ENCODE results near the gene ZBTB6.

The ZBTB6 gene, protein sequence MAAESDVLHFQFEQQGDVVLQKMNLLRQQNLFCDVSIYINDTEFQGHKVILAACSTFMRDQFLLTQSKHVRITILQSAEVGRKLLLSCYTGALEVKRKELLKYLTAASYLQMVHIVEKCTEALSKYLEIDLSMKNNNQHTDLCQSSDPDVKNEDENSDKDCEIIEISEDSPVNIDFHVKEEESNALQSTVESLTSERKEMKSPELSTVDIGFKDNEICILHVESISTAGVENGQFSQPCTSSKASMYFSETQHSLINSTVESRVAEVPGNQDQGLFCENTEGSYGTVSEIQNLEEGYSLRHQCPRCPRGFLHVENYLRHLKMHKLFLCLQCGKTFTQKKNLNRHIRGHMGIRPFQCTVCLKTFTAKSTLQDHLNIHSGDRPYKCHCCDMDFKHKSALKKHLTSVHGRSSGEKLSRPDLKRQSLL

DNA sequence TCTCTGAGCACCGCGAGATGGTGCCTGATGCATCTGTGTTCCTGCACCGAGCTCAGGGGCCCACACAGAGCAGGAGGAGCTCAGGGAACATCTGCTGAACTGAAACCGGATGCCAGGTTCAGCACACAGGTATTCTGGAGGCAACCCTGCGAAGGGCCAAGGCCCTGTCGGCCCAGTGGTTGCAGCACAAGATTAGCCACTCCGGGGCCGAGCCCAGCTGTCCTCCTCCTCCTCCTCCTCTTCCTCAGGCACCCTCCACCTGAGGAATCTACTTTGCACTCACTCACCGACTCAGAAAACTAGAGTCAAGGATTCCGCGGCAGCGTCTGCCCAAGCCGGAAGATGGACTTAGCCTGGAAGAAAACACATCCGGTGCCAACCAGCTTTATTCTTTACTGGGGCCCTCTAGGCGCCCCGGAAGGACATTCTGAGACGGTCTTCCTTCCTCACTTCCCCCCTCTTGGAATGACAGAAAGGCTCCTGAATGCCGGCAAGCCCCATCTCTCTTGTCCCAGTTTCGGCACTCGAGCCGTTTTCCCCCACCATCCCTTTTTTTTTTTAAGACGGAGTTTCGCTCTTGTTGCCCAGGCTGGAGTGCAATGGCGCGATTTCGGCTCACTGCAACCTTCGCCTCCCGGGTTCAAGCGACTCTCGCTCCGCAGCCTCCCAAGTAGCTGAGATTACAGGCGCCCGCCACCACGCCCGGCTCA lies at the start of gene ZBTB6:
Gene ZBTB6 (minus strand): TSS at position 360 of the 710 bp plus-strand sequence. CDS start 1,251 bp downstream, outside the sequence.
- DNase-seq: peak; percentile 92

DNA sequence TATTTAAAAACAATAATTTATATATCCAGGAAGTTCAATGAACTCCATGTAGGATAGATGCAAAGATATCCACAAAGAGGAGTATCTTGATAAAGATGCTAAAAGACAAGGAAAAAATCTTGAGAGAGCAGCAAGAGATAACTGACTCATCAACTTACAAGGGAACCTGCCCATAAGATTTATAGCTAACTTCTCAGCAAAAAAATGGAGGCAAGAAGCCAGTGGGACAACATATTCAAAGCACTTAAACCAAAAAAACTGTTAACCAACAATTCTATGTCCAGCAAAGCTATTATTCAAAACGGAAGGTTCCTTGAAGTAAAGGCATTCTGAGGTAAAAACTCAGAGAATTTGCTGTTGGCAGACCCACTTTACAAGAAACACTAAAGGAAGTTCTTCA lies 48.0 kb upstream of the ZBTB6 start:
- no peak for DNase-seq

DNA sequence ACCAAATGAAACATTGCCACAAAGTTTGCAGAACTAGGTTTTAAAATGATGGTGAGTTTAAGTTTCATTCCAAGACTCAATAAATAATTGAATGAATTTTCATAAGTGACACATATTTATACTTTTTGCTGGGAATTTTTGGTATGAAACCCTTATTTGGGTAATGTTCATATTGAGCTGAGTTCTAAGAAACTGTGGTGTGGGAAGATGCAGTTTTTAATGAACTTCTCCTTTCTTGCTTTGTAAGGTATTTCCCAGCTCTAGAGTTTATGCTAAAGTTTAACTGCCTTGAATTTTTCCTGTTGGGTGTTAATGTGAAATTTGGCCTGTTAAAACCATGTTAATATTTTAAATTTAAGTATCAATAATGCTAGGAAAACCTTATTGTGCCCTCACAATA lies 42.8 kb upstream of the ZBTB6 start:
- no peak for DNase-seq

DNA sequence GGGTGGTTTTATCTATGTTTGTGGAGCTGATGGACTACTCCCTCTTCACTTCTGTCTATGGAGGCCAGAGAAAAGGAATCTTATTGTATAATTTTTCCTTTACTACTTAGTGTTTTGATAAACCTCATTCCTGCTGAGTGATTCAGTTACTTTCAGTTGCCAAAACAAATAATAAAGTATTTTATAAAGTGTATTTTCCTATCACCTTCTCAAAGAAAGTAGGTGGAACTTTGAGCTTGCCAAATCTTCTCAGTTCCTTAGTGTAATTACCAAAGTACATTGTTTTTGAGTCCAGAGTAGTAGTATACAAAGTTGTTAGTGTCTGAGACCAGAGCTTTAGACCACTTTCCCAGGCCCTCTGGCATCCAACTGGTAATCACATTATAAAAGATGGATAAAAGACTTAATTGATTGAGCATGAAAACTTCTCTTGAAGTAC lies 41.1 kb upstream of the ZBTB6 start:
- no peak for DNase-seq

DNA sequence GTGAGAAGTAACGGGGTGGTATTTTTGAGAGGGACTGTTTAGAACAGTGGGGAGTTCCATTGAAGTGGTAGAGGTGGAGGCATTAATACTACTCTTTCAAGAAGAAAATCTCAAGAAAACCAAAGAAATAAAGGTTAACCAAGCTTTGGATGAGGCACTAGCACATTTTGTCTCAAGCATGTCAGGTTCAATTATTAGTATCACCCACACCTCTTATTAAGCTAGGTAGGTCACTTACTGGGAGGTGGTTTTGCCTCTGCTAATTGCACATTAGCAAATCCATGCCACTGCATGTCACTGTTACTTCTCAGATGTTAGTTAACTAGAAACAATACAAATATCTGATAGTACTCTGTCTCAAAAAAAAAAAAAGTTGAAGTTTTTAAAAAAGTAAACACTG lies 37.9 kb upstream of the ZBTB6 start:
- DNase-seq: no peak

DNA sequence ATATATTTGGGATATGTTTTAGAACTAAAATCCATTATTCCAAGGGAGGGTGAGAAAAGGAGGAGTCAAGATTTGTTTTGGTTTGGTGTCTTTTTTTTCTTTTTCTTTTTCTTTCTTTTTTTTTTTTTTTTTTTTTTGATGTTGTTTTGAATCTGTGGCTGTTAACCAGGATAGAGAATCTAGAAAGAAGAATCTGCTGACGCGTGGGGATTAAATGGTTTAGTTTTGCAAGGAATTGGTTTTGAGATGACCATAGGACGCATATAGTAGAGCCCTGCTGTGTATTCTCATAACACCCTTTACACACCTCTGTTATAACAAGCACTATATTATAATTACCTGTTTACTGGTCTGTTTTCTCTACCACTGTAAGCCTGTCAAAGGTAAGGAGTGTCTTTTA lies 37.1 kb upstream of the ZBTB6 start:
- no peak for DNase-seq

DNA sequence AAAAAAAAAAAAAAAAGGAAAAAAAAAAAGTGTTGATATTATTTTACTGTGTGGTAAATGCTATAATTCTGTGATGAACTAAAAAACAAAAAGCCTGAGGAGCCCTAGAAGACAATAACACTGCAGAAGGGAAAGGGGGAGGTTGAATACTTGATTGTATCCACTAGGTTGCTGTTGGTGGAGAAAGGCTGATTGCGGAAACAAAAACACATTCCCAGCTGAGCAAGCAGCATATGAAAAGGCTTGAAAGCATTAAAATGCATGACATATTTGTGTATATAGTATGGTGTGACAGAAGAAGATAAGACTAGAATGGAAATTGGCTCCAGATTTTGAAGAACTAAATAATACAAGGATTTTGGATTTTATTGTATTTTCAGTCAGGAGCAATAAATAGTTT lies 36.6 kb upstream of the ZBTB6 start:
- DNase-seq: no peak

DNA sequence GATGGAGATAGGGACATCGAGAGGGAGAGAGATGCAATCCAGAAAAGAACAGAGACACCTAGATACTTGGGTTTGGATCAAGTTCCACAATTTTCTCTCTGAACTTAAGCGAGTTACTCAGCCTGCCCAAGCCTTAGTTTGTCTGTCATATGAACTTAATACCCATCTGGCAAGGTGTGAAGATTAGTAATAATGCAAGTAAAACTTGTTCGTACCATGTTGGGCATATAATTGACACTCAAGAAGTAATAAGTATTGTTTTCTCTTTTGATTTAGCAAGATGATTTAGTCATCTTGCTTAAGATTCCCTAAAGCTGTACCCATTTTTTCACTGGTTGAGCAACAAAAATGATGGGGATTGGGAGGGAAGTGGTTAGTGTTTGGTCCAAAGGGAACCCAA lies 35.2 kb upstream of the ZBTB6 start:
- DNase-seq: no peak

DNA sequence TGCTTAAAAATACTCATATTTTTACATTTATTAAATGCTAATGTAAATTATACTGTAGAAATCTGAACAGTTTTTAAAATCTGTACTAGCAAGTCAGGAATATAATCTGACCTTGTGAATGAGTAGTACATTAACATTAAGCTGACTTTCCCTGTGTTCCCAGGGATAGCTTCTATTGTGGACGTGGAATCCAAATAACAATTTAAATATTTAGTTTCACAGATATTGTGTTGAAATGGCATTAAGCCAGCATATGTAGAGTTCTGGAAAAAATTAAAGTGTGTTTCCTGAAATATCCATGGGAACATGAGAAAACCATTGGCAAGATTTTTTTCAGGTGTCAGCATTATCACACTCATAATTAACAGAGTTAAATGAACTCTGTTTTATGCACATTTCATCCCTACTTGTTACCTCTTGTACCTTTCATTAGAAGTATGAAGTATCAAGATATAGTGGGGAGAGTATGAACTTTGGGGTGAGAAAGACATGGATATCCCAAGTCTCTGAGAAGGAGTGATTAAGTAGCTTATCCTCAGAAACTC lies 33.4 kb upstream of the ZBTB6 start:
- no peak for DNase-seq

DNA sequence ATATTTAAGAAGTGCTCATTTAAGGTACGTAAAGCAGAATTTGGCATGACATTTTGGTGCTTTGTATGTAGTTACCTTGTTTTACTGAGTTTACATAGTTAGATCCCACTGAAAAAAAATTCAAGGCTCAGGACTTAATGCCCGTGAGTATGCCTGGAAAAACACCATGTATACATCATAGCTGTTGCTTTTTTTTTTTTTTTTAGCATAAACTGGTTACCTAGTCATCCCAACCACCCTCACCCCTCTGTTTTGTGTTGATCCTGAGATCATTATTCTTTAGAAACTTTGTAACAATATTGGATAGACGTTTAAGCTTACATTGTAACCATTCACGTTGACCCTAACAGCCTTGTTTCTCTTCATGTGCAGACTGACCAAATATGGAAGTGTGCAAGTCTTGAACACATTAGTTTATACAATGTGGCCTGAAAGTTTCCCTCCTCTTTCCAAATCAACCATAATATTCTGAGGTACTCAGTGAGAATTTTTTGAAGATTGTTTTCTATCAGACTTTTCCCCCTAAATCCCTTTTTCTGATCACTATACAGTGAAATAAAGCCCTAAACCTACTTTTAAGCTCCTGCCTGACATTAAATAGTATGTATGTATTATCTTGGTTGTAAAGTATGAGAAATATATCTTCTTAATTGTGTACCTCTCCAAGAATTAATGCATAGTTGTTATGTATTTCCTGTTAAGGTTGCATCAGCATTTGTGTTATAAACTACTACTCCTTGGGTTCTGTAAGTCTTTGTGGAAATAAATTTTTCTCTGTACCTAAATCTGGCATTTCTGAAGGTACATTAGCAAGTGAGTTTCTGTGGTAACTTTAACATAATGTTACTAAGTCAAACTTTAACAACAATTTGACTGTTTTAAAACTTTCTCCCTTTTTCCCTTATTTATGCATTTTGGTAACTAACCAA lies 32.1 kb upstream of the ZBTB6 start:
- no peak for DNase-seq

DNA sequence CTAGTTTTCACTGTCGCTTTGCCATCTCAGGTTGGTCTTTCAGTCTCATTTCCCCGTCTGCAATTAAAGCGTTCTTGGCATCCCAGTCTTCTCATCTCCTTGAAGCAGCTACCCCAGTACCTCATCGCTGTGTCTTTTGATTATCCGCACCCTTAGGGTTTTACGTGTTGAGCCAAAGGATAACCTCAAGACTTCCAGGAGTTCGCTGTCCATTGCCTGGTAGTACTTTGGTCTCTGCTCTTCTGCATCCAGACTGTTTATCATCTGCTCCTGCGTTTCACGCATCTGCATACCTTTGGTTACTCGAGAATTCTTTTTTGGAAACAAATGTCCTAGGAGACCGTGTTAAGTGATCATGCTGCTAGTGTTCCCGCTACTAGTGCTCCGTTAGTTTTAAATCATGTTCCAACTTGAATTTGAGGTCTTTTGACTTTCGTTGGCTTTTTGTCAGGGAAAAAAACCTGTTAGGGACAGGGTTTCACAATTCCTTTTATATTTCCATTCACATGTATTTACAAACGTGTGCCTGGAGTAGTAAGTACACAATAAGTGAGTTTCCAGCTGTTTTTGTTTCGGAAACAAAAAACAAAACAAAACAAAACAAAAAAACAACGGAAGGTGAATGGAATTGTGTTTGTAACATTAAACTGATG lies 28.6 kb upstream of the ZBTB6 start:
- no peak for DNase-seq

DNA sequence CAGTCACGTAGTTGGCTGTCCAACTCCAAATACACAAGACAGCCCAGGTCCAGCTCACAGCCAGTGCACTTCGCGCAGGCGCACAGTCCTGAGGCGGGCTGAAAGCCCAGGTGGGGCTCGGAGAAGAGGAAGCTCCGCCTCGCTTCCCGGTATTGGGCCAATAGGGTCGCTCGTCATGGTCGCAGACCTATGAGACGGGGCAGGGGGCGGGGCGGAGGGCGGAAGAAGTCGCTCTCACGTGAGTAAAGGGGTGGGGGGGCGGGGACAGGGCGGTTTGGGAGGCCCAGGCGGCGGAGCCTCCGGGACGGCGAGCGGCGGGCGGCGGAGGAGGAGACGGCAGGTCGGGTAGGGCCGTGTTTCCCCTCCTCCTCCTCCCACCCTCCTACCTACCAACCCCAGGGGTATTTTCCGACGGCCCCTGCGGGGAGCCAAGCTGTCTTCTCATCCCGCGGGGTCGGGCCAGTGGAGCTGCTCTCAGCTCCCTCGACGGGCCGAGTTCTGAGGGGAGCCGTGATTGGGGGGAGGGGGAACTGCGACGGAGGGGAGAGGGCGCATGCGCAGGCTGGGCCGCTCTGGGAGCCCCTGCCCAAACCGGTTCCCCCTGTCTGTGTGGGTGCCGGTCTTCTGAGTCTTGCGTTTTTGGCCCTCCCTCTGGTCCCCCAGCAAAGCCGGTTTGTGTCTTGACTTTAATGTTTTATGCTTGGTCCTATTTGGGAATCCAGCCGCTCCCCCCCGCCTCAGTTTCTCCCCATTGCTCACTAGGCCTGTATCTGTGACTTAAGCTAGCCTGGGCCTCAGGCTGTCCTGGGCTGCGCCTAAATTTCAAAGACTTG lies 27.8 kb upstream of the ZBTB6 start, which contains the start of gene RABGAP1:
Gene RABGAP1 (plus strand): TSS at position 272 of the 833 bp plus-strand sequence. CDS start 16,040 bp downstream, outside the sequence.
- peak; percentile 99 for DNase-seq

DNA sequence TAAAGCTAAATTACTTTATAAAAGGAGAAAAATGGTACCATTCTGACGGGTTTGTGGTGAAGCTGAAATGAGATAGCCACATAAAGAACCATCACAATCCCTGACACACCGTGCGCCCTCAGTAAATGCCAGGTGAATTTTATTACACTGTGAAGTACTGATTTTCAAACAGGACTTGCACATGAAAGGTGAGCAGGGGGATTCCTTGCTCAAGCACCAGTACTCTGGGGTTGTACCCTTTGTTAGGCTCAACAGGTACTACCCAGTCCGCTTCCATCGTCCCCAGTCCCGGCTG lies 27.3 kb upstream of the ZBTB6 start:
- DNase-seq: no peak

DNA sequence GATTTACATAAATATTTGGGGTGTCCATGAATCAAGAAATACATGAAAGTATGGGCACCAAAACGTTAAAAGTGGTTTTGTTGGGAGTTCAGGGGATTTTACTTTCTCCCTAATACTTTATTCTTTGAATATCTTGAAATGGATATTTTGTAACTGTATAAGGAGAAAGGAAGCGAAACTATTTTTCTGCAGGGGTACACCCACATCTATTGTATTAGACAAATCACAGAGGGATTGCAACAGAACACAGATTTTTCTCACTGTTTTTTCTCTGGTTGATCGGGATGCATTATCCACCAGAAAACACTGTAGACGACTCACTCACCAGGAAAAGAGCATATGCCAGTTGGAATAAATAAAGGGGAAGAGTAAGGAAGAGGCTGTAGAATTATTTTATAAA lies 26.5 kb upstream of the ZBTB6 start:
- DNase-seq: no peak

DNA sequence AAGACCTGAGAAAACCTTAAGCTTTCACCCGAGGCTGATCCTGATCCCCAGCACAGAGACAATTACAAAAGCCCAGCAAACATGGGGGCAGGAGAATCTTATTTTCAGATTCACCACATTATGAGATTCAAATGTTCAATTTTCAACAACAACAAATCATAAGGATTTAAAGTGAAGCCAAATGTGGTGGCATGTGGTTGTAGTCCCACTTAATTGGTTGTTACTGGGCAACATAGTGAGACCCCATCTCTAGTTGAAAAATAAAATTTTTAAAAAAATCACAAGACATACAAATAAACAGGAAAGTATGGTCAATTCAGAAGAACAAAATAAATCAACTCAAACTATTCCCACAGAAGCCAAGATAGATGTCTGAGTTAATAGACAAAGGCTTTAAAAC lies 23.8 kb upstream of the ZBTB6 start:
- DNase-seq: no peak

DNA sequence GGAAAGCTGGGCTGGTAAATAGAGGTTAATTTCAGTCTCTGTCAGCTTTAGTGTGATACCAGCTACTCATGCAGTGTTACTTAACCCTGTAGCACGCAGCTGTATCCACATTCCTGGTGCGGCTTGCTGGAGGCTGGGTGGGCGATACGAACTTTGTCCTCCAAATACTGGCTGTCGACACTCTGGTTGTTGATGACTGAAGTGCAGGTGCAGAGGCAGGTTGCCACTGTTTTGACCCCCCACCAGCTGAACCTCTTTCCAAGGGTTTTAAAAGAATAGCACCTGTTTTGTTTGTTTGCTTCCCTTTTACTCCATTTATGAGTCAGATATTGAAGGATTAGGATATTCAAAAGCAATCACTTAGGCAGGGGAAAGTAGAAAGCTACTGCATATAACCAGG lies 23.3 kb upstream of the ZBTB6 start:
- DNase-seq: no peak

DNA sequence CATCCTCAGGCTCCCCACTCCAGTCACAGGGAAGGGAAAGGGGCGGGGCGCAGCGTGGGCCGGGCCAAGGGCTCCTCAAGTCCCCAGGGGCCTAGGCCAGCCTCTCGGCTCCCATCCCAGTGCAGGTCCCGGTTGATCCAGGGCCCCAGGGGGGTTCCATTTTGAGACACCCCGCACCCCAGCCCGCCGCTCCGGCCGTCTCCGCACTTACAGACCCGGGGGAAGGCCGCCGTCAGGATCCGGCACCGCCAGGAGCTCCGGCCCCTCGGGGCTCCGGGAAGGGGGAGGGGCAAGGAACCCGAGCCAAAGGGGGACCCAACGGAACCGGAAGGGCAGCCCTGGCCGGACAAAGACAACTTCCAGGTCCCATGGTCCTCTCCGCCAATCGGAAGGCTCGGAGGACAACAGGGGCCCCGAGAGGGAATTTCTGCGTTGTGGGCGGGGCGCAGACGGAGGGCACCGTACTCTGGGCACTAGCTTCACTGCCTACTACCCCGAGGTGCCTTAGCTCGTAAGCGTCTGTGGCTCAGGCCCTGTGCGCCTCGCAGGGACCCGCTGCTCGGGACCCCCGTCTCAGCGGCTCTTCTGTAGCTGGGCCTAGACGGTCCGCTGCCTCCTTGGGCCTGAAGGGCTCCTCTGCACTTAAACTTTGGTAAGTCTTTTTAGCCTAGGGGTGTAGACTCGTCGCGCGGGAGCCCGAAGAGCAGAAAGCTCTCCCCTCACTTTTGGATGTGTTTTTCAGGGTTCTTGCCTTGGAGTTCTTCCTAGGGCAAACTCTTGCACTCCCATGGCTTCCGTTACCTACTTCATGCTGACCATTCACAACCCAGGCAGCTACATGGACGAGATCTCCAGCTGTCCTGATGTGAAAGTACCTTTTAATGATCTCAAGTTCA lies 18.4 kb upstream of the ZBTB6 start, which contains the start of gene ZBTB26:
Gene ZBTB26 (minus strand): TSS at position 287 of the 896 bp plus-strand sequence. CDS start 11,578 bp downstream, outside the sequence.
- peak; percentile 96 for DNase-seq

DNA sequence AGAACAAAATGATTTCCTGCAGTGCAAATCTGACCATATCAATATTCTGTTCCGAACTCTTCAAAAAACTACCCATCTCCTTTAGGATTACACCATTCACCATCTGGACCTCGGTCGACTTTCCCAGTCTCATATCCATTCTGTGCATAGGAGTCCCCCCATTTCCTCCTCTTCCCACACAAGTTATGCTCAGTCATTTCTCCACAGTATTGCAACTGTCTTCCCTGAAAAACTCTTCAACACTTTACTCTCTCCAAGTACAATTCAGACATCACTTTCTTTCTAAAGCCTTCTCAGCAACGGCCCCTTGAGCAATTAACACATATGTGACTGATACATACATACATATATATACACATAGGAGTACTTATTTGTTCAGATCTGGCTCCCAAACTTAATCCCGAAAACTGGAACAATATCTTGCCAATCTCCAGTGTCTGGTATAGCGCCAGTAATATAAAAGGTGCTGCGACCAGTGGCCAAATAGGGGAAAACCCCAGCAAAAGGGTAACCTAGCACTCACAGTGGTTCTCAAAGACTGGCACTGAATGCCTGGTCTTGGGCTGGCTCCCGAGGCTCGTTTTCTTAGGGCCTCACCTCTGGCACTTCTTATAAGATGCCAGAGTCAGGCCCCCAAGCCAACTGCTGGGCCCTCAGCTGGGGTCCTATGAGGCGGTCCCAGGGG lies 17.6 kb upstream of the ZBTB6 start:
- DNase-seq: no peak

DNA sequence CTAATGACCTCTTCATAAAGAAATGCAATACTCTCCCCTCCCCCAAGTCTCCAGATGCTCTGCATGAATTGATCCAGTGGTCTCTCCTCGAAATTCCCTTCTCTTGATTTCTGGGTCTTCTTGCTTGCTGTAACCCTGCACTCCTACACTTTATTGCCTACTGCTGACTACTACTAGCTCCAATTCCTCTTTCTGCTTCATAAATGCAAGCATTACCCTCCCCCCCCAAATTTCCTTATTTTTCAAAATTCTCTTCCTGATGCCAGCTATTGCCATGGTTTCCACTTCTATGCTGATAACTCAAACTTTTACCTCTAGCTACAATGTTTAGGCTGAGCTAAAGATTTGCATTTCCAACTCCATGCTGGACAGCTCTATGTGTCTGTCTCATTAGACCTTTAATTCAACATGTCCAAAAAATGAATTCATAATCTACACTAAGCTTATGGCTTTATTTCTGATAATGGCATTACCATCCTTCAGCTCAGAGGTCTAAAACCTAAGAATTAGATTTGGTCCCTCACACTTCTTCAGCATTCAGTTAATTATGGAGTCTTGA lies 16.8 kb upstream of the ZBTB6 start:
- DNase-seq: no peak

All from NCI-H82 (cell line).